OCI-LY7 (cell line): ENCODE results near the gene NEUROG1. TPM values are rescaled to one million over a fixed set of nuclear protein-coding genes. Genes with fewer than 3 reads are reported as not detected.

Source experiments
- BruUV-seq: library from RNA; stranded (reverse); fragments of 400-500 nt; replicated peaks from 2 replicates; lab custom pipeline; 2021; lab: Mats Ljungman, UMichigan
- CTCF ChIA-PET: fragments of 300-600 bp; sonication (Branson Sonifier 250); formaldehyde crosslinking; loops from one replicate; lab custom pipeline; 2022; ENCODE audit warnings: antibody characterized with exemption; ENCODE audit not compliant: unreplicated experiment; lab: Charles Lee
- POLR2A ChIA-PET: fragments of 300-600 bp; sonication (Branson Sonifier 250); formaldehyde crosslinking; loops from one replicate; lab custom pipeline; 2022; ENCODE audit warnings: antibody characterized with exemption; lab: Charles Lee
- DNase-seq: peaks from one replicate; pipeline ENCODE4 v3.0.0-alpha.2; 2015; ENCODE audit warnings: low spot score
- H2AFZ ChIP-seq: fragments of 200-600 bp; sonication (generic), shearing (Covaris generic); 2 replicates; pipeline ENCODE4 v1.6.1; 2014; ENCODE audit warnings: mild to moderate bottlenecking, antibody characterized with exemption, low read length, moderate library complexity
- H3K27ac ChIP-seq: fragments of 200-600 bp; sonication (generic); 2 replicates; pipeline ENCODE4 v1.5.1; 2014; ENCODE audit warnings: mixed run types, low read depth, mild to moderate bottlenecking, moderate library complexity, low read length, inconsistent platforms; ENCODE audit not compliant: poor library complexity, severe bottlenecking
- H3K36me3 ChIP-seq: fragments of 200-600 bp; sonication (generic); 2 replicates; pipeline ENCODE4 v1.6.1; 2014; ENCODE audit warnings: mild to moderate bottlenecking, antibody characterized with exemption, low read length, moderate library complexity, mixed read lengths; ENCODE audit not compliant: insufficient read depth
- H3K4me1 ChIP-seq: fragments of 200-600 bp; sonication (generic); 2 replicates; pipeline ENCODE4 v1.5.1; 2014; ENCODE audit warnings: mild to moderate bottlenecking, low read length; ENCODE audit not compliant: insufficient read depth, poor library complexity, severe bottlenecking
- H3K4me2 ChIP-seq: fragments of 200-600 bp; sonication (generic); 2 replicates; pipeline ENCODE4 v1.6.1; 2014; ENCODE audit warnings: mild to moderate bottlenecking, low read length
- H3K4me3 ChIP-seq: fragments of 200-600 bp; sonication (generic); 2 replicates; pipeline ENCODE4 v1.5.1; 2014; ENCODE audit warnings: mild to moderate bottlenecking, low read depth, low read length; ENCODE audit not compliant: poor library complexity, severe bottlenecking
- H3K79me2 ChIP-seq: fragments of 200-600 bp; sonication (generic); 2 replicates; pipeline ENCODE4 v1.6.1; 2016; ENCODE audit warnings: low read depth, mild to moderate bottlenecking, low read length, moderate library complexity, mixed read lengths; ENCODE audit not compliant: insufficient read depth
- H3K9me2 ChIP-seq: fragments of 200-600 bp; sonication (generic); 2 replicates; pipeline ENCODE4 v1.6.1; 2016; ENCODE audit warnings: mild to moderate bottlenecking, low read length, mixed read lengths; ENCODE audit not compliant: insufficient read depth
- H3K9me3 ChIP-seq: fragments of 200-600 bp; sonication (generic); 2 replicates; pipeline ENCODE4 v1.6.1; 2014; ENCODE audit warnings: mild to moderate bottlenecking, mixed run types, low read length, mixed read lengths
- H4K20me1 ChIP-seq: fragments of 200-600 bp; sonication (generic); 2 replicates; pipeline ENCODE4 v1.6.1; 2014; ENCODE audit warnings: mild to moderate bottlenecking, antibody characterized with exemption, low read length, moderate library complexity, mixed read lengths; ENCODE audit not compliant: insufficient read depth
- EZH2phosphoT487 ChIP-seq: fragments of 200-600 bp; sonication (generic); IDR thresholded peaks from 2 replicates; pipeline ENCODE4 v1.6.1; 2018; ENCODE audit warnings: low read depth, borderline replicate concordance, mild to moderate bottlenecking, mixed run types, antibody characterized with exemption, low read length, moderate library complexity, mixed read lengths
- intact Hi-C: fragments of 100-400 bp; cut with micrococcal nuclease; formaldehyde crosslinking; loops from one replicate; pipeline ENCODE4 v1.10.0; 2022; ENCODE audit not compliant: unreplicated experiment
- total RNA-seq, 2 experiments: library from RNA; depleted of rRNA in 1 of 2; stranded (reverse); fragments of >200 nt in 1 of 2; shearing (Covaris generic) in 1 of 2; gene quantifications; 2 replicates each; pipeline ENCODE4 v1.2.3, GENCODE V29; 2014 to 2022
- TF ChIP-seq, protein P1 (sequence below): fragments of 200-600 bp; sonication (generic); conservative IDR thresholded peaks from 2 replicates; pipeline ENCODE4 v1.5.1; 2014; ENCODE audit warnings: mild to moderate bottlenecking, antibody characterized with exemption, low read length, moderate library complexity, mixed read lengths

NEUROG1 gene
- total RNA-seq, 2 experiments from 2014 or later = not detected

DNA sequence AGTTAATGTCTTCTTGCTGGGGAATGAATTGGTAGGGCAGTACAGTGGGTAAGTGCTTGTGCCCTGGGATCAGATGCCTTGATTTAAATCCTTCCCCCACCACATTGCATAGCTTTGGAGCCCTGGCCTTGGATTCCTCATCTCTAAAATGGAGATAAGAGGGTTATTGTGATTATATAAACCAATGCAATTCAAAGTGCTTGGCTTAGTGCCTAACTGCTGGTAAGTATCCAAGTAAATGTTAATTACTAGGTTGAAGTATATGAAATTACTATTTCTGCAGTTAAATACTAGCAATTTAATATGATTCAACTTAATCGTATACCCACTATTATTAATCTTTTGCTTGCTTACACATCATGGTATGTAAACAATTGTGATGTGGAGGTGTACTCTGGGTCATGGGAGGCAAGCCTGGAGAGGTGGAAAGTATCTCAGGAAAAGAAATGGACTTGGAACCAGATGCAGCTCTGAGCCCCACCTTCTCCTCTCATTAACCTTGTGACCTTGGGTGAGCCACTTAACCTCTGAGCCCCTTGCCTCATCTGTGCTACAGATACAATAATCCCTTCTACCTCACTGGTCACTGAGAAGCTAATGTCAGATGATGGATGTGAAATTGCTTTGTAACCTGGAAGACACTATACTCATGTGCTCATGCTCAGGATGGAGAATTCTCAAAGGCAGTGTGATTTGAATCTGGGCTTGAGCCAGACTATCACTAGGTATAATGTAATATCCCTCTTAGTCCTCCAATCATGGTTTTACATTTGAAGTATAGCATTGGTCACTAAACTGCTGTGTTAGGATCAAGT lies 23.8 kb downstream of the NEUROG1 start:
- intact Hi-C loops = no loop called here
- POLR2A ChIA-PET = no interaction called here
- no TSS peak for BruUV-seq
- CTCF ChIA-PET = no interaction called here
- TF ChIP-seq EZH2phosphoT487 = no peak
- TF ChIP-seq, protein P1, sequence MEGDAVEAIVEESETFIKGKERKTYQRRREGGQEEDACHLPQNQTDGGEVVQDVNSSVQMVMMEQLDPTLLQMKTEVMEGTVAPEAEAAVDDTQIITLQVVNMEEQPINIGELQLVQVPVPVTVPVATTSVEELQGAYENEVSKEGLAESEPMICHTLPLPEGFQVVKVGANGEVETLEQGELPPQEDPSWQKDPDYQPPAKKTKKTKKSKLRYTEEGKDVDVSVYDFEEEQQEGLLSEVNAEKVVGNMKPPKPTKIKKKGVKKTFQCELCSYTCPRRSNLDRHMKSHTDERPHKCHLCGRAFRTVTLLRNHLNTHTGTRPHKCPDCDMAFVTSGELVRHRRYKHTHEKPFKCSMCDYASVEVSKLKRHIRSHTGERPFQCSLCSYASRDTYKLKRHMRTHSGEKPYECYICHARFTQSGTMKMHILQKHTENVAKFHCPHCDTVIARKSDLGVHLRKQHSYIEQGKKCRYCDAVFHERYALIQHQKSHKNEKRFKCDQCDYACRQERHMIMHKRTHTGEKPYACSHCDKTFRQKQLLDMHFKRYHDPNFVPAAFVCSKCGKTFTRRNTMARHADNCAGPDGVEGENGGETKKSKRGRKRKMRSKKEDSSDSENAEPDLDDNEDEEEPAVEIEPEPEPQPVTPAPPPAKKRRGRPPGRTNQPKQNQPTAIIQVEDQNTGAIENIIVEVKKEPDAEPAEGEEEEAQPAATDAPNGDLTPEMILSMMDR = no peak
- H3K79me2 ChIP-seq = no peaks in the 10 kb centered on the region
- H3K4me1 ChIP-seq = no peaks in the 10 kb centered on the region
- H3K9me3 ChIP-seq = no peaks in the 10 kb centered on the region
- H3K9me2 ChIP-seq = no peaks in the 10 kb centered on the region
- H4K20me1 ChIP-seq = no peaks in the 10 kb centered on the region
- no peak overlapping the region for H2AFZ ChIP-seq
- H3K36me3 ChIP-seq = no peaks in the 10 kb centered on the region
- H3K27ac ChIP-seq = no peak overlapping the region
- H3K4me3 ChIP-seq = no peak overlapping the region
- no peak for DNase-seq
- no peak overlapping the region for H3K4me2 ChIP-seq

DNA sequence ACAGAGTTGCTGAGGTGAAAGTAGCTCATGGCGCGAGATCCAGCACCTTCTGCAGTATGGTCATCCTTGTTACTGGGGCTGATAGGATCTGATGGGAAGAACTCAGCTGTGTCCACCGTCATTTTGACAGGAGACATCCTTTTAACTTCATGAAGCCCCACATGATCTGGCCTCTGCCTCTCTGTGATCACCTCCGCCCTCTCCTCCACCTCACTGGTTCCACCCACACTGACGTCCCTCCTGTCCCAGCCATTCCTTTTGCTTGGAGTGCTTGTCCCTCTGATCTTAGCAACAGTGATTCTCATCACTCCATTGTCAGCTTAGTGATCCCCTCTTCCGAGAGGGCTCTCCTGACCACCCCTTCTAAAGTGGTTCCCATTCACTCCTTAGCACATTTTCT lies 25.8 kb downstream of the NEUROG1 start:
- Histone ChIP-seq H2AFZ (no peak overlapping the region), H3K9me2 (no peaks in the 10 kb centered on the region), H4K20me1 (no peaks in the 10 kb centered on the region), H3K4me3 (no peak overlapping the region), H3K79me2 (no peaks in the 10 kb centered on the region), H3K27ac (no peak overlapping the region), H3K4me2 (no peak overlapping the region), H3K36me3 (no peaks in the 10 kb centered on the region), H3K4me1 (no peaks in the 10 kb centered on the region), H3K9me3 (no peaks in the 10 kb centered on the region)
- no peak for DNase-seq
- intact Hi-C loops = no loop called here
- CTCF ChIA-PET = no interaction called here
- no TSS peak for BruUV-seq
- TF ChIP-seq EZH2phosphoT487 = no peak
- TF ChIP-seq, protein P1 = no peak
- POLR2A ChIA-PET = interaction anchor here (1.0 kb wide), 1 partner anchor 15 kb away, joined by 3 read pairs; no protein-coding TSS in a partner anchor

DNA sequence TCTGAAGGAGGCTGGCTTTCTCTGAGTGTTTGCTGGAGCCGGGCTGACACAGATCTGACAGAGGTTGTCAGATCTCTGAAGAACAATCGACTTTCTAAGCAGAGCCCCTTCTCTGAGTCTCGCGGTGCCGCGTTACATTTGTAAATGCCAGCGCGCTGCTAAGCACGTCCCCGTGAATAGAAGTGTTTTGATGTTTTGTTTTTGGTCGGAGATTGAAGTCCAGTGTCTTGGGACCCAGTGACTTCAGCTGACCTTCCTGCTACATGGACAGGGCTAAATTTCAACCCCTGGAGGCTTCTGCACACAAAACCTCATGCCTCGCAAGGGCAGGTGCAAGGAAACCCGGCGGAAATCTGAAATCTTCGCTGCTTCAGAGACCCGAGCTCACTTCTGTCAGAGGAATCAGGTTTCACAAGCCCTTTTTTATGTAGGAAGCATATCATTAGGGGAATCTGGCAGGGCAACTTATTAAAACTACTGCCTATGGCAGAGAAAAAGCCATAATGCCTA lies 27.2 kb downstream of the NEUROG1 start:
- no peaks in the 10 kb centered on the region for H3K36me3 ChIP-seq
- H3K4me3 ChIP-seq = no peak overlapping the region
- H3K9me2 ChIP-seq = no peaks in the 10 kb centered on the region
- no peak overlapping the region for H2AFZ ChIP-seq
- H3K27ac ChIP-seq = no peak overlapping the region
- CTCF ChIA-PET = no interaction called here
- no peaks in the 10 kb centered on the region for H3K79me2 ChIP-seq
- no peak for DNase-seq
- BruUV-seq = no TSS peak
- TF ChIP-seq, protein P1 = no peak
- no peak for TF ChIP-seq EZH2phosphoT487
- H3K9me3 ChIP-seq = no peaks in the 10 kb centered on the region
- intact Hi-C loops = no loop called here
- POLR2A ChIA-PET = no interaction called here
- H3K4me1 ChIP-seq = no peaks in the 10 kb centered on the region
- no peak overlapping the region for H3K4me2 ChIP-seq
- no peaks in the 10 kb centered on the region for H4K20me1 ChIP-seq
